Central memory CD4-positive, alpha-beta T cell (primary cell): ENCODE data around the gene GRM5.
"Not testable (repeated sequence)": the region's sequence is repeated elsewhere in the genome, so short reads cannot be mapped to it uniquely, and the experiment has no call there.

Source experiments
- DNase-seq: peaks from one replicate; pipeline ENCODE4 v3.0.0; 2022

Gene GRM5

DNA sequence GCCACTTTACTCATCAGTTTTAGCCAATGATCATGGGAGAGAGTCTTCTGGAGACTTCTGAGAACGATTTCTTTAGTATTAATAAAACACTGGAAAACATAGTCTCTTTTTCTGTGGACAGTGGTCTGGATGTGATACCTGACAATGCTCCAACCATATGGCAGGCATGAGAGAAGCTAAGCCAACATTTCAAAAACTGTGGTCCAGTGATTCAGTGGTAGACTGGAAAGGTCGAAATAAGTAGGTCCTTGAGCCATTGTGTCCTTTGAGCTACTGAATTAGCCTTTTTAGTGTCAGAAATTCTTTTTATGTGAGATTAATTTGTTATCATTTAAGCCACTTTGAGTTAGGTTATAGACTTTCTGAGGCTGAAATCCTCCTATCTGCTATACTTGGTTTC lies 530.5 kb downstream of the GRM5 start:
- DNase-seq = no peak

DNA sequence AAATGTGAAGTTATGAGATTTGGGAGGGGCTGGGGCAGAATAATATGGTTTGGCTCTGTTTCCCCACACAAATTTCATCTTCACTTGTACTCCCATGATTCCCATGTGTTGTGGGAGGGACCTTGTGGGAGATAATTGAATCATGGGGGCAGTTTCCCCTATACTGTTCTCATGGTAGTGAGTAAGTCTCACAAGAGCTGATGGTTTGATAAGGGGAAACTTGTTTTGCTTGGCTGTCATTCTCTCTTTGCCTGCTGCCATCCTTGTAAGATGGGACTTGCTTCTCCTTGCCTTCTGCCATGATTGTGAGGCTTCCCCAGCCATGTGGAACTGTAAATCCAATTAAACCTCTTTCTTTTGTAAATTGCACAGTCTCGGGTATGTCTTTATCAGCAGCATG lies 531.1 kb downstream of the GRM5 start:
- not testable (repeated sequence) for DNase-seq

DNA sequence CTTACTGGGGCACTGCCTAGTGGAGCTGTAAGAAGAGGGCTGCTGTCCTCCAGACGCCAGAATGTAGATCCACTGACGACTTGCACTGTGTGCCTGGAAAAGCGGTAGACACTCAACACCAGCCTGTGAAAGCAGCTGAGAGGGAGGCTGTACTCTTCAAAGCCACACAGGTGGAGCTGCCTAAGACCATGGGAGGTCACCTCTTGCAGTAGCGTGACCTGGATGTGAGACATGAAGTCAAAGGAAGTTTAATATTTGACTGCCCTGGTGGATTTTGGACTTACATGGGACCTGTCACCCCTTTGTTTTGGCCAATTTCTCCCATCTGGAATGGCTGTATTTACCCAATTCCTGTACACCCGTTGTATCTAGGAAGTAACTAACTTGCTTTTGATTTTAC lies 531.6 kb downstream of the GRM5 start:
- no peak for DNase-seq

DNA sequence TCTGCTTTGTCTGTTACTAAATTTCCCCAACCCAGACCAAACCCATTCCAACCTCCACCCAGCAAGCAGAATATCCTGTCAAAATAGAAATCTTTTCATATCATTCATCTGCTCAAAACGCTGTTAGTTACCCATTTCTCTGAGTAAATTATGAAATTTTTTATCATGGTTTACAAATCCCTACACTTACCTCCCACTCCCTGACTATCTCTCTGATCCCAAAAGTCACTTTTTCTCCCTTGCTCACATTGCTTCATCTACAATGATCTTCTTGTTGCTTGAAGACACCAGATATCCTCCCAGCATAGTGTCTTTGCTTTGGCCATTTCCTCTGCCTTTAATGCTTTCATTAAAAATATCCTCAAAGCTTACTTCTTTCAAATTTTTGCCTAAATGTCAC lies 532.8 kb downstream of the GRM5 start:
- no peak for DNase-seq

DNA sequence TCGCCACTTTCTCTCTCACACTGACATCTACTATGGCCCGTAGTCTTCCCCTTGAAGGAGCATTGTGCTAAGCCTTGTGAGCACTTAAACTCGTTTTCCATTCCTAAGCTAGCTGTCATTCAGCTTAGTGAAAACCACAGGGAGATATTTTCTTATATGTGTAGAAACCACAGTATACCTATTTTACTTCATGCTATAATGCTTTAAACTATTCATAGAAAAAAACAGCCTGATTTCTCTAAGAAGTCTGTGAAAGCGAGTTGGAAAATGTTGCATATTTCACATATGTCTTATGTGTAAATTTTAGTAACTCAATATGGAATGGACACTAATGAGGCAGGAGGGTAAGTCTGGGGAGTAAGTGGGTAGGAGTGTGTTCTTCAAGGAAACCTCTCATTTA lies 534.0 kb downstream of the GRM5 start:
- no peak for DNase-seq

DNA sequence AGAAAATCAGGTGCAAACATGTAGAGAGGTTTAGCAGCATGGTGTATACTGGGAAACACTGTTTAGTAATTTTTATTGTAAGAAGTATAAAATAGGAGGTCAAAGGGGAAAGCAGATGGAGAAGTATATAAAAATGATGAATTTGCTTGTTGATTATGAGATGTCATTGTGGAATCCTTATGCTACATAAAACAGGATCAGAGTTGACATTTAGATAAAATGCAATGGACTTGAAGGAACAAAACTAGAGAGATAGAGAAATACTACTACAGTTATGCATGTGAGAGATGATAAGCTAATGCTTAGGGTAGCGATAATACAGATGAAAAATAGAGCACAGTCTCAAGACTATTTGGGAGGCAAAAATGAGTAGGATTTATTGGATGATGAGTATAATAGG lies 536.4 kb downstream of the GRM5 start:
- no peak for DNase-seq

DNA sequence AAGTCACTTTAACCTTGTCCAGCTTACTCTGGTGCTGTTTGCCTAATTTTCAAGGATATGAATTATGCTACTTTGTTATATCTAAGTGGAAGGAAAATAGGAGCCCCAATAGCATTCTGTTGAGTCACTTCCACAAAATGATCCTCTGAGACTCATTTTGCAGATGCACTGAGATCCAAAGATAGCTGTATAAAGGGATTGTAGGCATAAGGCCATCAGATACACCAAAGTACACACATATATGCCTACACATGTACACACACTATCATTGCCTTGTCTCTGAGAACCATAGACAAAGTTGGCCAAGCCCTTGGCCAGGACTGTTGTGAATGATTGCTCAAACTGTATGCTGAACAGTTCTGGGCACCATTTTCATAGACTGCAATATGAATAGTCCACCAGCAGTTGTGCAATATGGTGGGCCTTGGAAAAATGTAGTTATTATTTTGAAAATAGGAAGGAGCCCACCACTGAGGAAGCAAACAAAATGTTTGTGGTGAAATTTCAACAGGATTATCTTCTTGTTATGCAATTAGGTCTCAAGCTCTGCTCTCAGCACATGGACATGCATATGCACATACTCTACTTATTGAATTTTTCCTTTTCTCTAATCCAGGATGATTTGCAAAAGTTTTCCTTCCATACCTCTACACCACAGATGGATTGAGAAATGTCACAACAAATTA lies 542.3 kb downstream of the GRM5 start:
- DNase-seq = no peak

DNA sequence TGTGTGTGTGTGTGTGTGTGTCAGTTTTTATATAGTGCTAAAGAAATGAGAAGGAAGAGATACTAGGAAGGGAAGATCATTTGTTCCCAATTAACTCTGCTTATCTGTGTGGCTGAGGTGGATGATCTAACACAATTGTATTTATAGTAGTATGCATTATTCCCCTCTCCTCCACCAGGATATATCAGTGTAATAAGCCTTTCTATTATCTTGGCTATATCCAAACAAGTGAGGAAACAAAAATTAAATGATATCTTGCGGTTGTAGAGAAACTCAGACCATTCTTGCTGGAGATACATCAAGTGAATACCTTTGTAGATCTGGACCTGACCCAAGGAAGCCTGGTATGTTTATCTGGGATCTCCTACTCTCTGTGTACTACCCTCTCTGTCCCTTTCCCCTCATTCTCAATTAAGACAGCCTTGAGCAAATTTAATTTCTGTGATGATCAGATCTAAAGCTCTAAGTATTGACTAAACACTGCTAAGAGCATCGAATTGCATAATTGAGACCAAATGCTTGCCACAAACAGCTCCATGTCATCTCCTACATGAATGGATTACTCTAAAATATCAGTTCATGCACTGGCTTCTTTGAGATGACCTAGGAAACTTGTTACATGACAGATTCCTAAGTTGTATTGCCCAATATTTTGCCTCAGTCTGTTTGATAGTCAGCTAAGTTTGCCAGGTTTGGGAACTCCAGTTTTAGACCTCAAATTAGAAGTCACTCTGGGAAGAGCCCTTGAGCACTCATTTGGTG lies 543.0 kb downstream of the GRM5 start:
- no peak for DNase-seq

DNA sequence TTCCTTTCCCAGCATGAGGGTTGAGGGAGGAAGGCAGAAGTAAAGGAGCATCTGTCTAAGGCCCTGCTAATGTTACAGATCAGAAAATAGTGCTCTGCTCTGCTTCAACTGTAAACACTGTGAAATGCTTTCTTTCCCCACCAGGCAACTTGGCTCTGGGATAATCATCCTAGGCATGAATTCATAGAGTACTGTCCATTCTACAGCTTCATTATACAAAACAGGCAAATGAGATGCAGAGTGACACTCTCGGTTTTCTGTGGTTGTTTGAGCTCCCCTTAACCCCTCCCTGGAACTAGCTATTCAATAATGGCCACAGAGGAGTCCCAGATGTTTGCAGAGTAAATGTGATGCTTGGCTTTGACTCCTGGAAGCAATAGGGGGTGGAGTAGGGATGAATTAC lies 544.0 kb downstream of the GRM5 start:
- DNase-seq = no peak

DNA sequence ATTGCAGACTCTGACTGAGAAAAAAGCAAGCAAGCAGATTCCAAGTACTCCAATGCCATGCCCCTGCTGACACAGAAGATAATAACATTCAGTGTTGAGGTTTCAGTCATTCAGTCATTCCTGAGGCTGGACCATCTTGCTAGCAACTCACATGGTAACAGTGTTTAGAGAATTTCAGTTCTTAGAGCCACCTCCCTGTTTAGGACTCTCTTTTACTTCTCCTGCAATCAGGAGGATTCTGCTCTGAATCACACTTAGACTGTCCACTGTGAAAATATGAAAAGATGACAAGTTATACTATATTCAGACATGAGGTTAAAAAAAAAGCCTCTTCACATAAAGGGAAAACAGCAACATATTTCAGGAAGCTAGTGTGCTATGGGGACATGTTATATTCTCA lies 544.4 kb downstream of the GRM5 start:
- no peak for DNase-seq

DNA sequence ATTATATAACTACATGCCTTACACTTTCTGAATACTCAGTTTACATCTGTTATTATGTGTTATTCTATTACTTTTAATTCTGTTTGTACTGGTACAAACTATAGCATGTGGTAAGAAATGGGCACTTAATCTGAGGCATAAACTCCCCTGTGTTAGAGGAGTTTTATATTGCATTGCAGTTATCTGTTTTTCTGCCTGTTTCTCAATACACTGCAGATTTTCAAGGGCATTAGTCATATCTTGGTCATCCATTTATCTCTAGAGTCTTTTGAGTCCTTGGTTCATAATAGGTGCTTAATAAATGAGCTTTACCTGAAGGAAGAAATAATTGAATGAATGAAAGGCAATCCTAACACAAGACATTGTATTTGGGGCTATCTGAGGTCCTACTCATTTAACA lies 545.4 kb downstream of the GRM5 start:
- no peak for DNase-seq

DNA sequence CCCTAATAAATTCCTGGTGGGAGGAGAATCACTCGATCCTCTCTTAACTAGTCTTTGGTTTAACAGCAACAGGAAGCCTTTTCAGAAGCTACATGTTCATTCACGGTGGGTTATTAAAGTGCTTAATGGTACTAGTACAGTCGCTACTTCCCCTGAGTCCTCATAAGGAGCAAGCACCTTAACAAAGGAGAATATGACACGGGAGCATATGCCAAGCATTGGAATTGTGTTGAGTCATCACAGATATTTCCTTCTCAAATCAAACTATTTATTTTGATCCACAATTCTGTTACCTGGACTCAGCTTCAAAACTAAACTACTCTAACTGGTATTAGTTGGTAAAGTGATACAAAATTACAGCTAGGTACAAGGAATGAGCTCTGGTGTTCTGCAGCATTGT lies 550.8 kb downstream of the GRM5 start:
- DNase-seq = no peak

DNA sequence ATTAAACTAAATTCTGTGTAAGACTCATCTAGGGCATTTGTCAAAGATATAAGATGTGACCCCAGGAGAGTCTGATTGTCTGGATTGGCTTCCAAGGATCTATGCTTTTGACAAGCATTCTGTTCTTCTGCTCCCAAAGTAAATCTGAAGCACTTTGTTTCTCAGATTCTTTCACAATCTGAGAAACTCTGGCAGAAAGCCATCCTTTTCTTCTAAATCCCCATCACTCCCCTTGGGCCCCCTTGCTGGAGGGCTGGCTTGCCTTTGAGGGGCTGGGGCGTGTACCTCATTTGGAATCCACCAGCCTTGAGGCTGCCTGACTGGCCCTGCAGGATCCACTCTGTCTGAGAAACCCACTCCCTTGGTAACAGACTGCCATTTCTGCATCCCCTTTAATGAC lies 554.8 kb downstream of the GRM5 start:
- DNase-seq = no peak

DNA sequence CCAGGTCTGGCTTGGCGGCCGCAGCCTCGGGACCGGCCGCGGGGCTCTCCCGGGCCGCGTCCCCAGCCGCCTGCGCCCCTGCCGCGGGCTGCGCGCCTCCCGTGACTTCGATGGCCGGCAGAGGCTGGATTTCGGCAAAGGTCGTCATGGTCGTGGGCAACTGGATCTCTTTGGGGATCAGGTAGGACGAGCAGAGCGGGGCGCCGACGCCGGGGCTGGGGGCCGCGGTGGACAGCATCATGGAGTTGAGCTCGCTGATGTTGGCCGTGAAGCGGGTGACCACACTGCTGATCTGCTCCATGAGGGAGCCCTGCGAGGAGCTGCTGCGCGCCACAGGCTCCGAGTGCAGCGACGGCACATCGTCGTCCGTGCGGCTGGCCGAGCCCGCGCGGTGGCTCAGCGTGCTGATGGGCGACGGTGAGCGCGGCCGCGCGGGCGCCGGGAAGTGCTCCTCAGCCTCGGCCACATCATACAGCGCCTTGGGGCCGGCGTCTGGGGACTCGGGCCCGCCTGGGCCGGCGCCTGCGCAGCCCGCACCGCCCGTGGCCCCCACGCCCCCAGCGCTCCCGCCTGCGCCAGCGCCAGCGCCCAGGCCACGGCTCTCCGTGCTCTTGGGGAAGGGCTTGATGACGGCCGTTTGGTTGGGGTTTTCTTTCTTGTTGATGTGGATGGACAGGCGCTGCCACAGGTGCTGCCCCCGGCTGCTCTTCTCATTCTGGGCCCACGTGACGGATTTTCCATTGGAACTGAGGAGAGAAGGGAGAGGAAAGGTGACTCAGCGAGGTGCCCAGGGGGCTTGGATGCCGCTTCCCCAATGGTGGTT lies 556.8 kb downstream of the GRM5 start:
- no peak for DNase-seq

DNA sequence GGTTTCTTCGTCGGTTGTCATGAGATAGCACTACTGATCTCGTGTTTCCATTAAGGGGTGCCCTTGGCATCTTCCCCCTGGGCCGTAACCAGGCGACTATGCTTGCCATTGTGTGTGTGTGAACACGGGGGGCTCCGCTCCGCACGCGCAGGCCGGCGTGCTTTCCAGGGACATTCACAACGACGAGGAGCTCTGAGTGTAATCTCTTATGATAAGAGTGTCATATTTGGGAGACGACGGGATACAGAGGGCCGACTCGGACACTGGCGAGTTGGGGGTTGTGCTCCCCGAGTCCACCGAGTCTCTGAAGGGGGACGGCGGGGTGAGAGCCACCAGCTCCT lies 557.4 kb downstream of the GRM5 start:
- DNase-seq = no peak

DNA sequence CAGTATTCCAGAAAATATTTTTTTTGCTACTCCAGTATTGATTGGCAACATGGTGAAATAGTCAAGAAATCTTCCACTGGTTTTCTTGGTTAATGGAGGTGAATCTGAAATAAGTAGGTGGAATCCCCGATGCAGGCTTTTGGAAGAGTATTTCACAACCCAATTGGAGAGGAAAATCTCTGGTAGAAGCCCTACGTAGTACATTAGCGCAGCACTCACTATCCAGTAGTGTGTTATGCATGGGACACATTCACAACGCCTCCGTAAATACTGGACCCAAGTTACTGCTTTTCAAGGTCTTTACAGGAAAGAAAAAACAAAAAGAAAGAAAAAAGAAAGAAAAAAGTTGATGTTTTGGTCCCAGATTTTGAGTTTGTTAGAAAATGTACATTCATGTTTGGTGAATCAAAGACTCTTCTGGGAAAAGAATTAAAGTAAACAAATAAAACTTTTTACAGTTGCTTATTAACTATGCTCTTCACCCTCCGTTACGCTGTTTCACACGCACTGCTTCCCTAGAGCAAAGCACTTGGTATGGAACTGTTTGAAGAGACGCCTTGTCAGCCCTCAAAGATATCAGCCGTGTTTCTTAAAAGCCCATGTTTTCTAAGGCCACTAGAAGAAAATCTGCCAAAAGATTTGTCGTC lies 557.9 kb downstream of the GRM5 start:
- no peak for DNase-seq

DNA sequence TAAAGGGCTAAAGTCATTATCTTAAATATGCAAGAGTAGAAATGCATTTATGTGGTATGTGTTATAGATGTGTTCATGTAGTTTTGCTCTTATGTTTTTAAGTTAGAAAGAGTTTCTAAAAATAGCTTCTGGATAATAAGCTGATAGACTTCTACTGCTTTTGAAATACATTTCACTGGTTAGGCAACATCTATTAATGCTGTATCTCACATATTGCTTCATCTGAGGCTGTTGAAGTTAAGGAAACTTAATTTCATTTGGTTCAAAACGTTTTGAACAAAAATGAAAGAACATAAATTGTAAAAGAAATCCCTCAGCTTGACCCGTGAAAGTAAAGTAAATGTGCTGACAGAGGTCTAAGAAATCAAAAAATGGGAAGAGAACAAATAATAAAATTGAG lies 564.2 kb downstream of the GRM5 start:
- DNase-seq = no peak

DNA sequence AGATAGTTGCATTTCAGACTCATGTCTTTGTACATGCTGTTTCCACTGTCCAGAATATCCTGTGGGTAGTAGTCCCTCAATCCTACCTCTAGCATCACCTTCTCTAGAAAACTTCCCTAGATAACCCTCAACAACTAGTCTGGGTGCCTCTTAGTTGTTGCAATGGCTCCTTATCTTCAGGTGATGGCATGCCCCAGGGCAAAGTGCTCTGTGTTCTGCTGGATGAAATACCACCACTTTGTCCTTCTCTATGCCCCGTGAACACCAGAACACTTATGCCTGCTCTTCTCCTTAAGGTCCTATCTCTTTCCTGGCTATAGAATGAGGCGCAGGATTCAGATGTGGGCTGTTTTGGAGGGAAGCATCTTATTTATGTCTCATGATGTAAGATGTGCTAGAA lies 569.9 kb downstream of the GRM5 start:
- DNase-seq = no peak

DNA sequence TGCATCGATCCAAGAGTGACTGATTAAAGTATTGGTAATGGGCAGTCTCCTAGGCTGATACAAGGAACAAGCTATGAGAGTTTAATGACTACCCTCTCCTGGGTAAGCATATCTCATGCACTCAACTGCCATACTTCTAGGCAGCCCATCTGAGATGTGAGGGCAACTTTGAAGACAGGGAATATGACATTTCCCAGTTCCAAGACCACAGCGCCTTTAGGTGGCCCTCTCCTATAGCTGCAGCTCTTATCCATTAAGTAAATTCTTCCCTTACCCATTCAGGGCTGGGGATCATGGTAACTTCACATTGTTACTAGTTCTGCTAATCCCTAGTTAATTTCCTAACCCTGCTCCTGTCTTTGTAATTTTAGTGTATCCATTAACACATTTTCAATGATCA lies 570.9 kb downstream of the GRM5 start:
- DNase-seq = no peak

DNA sequence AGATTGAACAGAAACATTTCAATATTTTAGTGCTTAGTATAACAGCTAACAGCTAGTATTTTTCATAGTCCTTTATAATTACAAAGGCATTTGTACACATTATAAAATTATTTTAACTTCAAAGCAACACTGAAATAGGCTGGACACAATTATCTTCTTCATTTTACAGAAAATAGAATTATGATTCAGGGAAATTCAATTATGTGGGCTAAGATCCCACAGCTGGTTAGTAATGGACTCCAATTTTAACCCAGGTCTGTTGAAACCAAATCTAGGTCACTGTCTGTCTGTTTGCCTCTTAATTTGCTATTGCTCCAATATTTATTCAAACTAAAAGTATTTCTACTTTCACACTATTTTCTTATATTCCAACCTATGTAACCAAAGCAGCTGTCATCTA lies 574.1 kb downstream of the GRM5 start:
- DNase-seq = no peak

DNA sequence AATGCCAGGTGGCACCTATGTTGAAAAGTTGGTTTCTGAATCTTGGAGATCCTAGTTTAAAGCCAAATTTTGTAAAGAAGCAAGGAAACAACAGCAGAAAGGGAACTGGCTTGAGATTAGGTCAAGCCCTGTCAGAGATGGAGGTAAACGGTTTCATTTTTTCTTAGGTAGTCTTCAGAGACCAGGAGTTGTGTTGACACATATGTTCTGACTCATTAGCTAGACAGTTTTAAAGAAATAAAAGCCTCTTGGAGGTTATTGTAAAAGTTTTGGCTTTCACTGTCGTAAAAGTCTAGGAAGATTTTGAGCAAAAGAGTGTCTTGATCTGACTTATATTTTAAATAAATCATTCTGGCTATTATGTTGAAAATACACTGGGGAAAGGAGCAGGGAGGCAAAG lies 576.8 kb downstream of the GRM5 start:
- DNase-seq = no peak

DNA sequence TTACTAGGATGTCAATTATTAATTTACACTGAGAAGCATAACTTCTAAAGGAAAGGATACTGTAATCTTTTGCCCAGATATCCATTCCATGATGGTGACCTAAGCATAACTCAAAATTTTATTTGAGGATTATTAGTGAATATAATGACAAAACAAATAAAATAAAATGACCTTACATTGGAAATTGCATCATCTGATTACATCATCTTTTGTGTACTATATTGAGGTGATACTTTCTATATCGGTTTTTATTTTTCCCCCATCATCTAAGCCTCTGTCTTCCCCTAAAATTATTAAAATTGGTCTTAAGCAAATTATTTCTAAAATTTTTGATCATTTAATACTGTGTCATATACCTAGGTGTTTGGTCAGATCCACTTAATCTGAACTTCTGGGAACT lies 578.1 kb downstream of the GRM5 start:
- DNase-seq = no peak

DNA sequence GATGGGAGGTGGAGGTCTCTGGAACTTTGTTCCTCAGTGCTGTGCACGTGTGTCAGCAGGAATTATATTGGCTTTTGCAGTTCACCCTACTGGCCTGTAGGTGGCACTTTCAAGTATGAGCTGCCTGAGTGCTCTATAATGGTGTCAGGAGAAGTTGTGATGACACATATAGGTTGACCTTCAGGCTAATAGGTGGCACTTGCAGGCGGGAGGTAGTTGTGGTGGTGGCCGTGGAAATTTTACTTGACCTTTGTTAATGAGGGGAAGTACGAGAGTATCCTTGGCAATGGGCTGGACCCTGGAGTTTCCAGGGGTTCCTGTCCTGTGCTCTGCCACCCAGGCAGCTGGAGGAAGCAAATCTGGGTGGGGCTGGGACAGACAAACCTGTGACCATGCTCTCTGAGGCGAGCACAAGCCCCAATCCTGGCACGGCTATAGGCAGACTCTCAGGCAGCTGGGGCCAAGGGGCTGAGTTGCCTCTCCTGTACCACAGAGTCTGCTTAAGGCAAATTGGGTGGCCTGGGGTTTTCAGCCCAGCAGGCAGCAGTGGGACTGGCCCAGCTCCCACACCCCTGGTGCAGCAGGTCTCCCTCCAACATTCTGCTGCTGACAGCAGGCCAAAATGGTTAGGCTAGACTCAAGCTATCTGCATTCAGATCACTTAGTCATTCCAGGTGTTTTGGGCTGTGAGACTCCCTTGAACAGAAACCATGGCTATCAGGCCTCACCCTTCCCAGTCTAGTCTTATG lies 580.7 kb downstream of the GRM5 start:
- DNase-seq = peak; percentile 2
